Endothelial cell of umbilical vein (primary cell): ENCODE measurements around the gene TMEM108. TPM values are rescaled to one million over a fixed set of nuclear protein-coding genes. Genes with fewer than 3 reads are reported as not detected.

Source experiments
- BruUV-seq: library from RNA; stranded (reverse); fragments of 400-500 nt; replicated peaks from 2 replicates; lab custom pipeline; 2021; lab: Mats Ljungman, UMichigan
- CTCF ChIA-PET: fragments of 300-600, 350-600 bp; sonication (Branson Sonifier 250); formaldehyde crosslinking; loops from one replicate; lab custom pipeline; 2021; ENCODE audit warnings: antibody characterized with exemption, inconsistent platforms; lab: Charles Lee
- POLR2A ChIA-PET: fragments of 300-600, 350-600 bp; sonication (Branson Sonifier 250); formaldehyde crosslinking; loops from one replicate; lab custom pipeline; 2021; ENCODE audit warnings: antibody characterized with exemption, inconsistent platforms; lab: Charles Lee
- DNase-seq: peaks from one replicate; pipeline ENCODE4 v3.0.0-alpha.2; 2011; ENCODE audit warnings: low read depth, low spot score
- FAIRE-seq: peaks from 2 replicates; lab custom pipeline; 2011; peaks lifted over from hg19 to GRCh38; lab: Jason Lieb, UNC
- H2AFZ ChIP-seq: 2 replicates; pipeline ENCODE4 v1.6.0; 2012; ENCODE audit warnings: low read depth, low read length, control low read depth, inconsistent platforms
- H3K27ac ChIP-seq: 2 replicates; pipeline ENCODE4 v1.5.1; 2011; ENCODE audit warnings: low read depth, mild to moderate bottlenecking, control low read depth, low read length, moderate library complexity; ENCODE audit not compliant: insufficient read depth
- H3K27me3 ChIP-seq, 2 experiments: 2 replicates each; pipeline versions ENCODE4 v1.6.0 to v1.6.1; 2011; ENCODE audit warnings: low read length in 2 of 2, mixed read lengths in 1 of 2; ENCODE audit not compliant: control insufficient read depth in 2 of 2, insufficient read depth in 2 of 2
- H3K36me3 ChIP-seq, 2 experiments: 2 replicates in 1 of 2; 3 replicates in 1 of 2; pipeline ENCODE4 v1.5.1; 2011; ENCODE audit warnings: low read length in 2 of 2, mild to moderate bottlenecking in 1 of 2, moderate library complexity in 1 of 2; ENCODE audit not compliant: control insufficient read depth in 2 of 2, insufficient read depth in 2 of 2; ENCODE audit errors: extremely low read depth in 1 of 2
- H3K4me1 ChIP-seq: 3 replicates; pipeline ENCODE4 v1.5.1; 2011; ENCODE audit warnings: mild to moderate bottlenecking, low read length; ENCODE audit not compliant: control insufficient read depth, insufficient read depth; ENCODE audit errors: extremely low read depth
- H3K4me2 ChIP-seq: 2 replicates; pipeline ENCODE4 v1.6.1; 2011; ENCODE audit warnings: low read length, control low read depth, mixed read lengths; ENCODE audit not compliant: insufficient read depth
- H3K4me3 ChIP-seq, 3 experiments: fragments of 200-600 bp in 1 of 3; sonication (generic), shearing (Covaris generic) in 1 of 3; replicated peaks in 1 of 3; 2 replicates each; pipeline ENCODE4 v1.5.1; 2011 to 2016; ENCODE audit warnings: control low read depth in 3 of 3, low read length in 3 of 3, mild to moderate bottlenecking in 2 of 3, inconsistent platforms in 1 of 3, low read depth in 1 of 3, moderate library complexity in 1 of 3; ENCODE audit not compliant: insufficient read depth in 1 of 3
- H3K79me2 ChIP-seq: 2 replicates; pipeline ENCODE4 v1.6.0; 2012; ENCODE audit warnings: low read length, inconsistent platforms; ENCODE audit not compliant: control insufficient read depth, insufficient read depth
- H3K9ac ChIP-seq: replicated peaks from 2 replicates; pipeline ENCODE3; 2011; ENCODE audit warnings: low read length, control low read depth; ENCODE audit not compliant: insufficient read depth; ENCODE audit errors: extremely low read depth
- H3K9me1 ChIP-seq: replicated peaks from 3 replicates; pipeline ENCODE4 v1.6.0; 2011; ENCODE audit warnings: mild to moderate bottlenecking, low read length; ENCODE audit not compliant: control insufficient read depth, insufficient read depth; ENCODE audit errors: extremely low read depth
- H3K9me3 ChIP-seq: replicated peaks from 2 replicates; pipeline ENCODE4 v1.5.1; 2012; ENCODE audit warnings: low read length, inconsistent platforms; ENCODE audit not compliant: control insufficient read depth, insufficient read depth
- H4K20me1 ChIP-seq: replicated peaks from 2 replicates; pipeline ENCODE3; 2011; ENCODE audit warnings: mild to moderate bottlenecking, low read length; ENCODE audit not compliant: control insufficient read depth, insufficient read depth; ENCODE audit errors: extremely low read depth
- EZH2 ChIP-seq: IDR thresholded peaks from 2 replicates; pipeline ENCODE4 v1.6.1; 2012; ENCODE audit warnings: borderline replicate concordance, low read depth, mild to moderate bottlenecking, moderate library complexity, low read length, inconsistent platforms; ENCODE audit not compliant: severe bottlenecking
- FOS ChIP-seq: IDR thresholded peaks from 2 replicates; pipeline ENCODE4 v1.6.1; 2011; ENCODE audit warnings: mild to moderate bottlenecking, low read length, moderate library complexity, borderline replicate concordance; ENCODE audit not compliant: insufficient read depth
- GATA2 ChIP-seq: IDR thresholded peaks from 2 replicates; pipeline ENCODE4 v1.7.0; 2011; ENCODE audit warnings: low read depth, mild to moderate bottlenecking, moderate library complexity, mixed read lengths, low read length; ENCODE audit not compliant: insufficient read length, insufficient read depth
- JUN ChIP-seq: IDR thresholded peaks from 2 replicates; pipeline ENCODE4 v1.6.1; 2011; ENCODE audit warnings: borderline replicate concordance, low read depth; ENCODE audit not compliant: insufficient read length, insufficient read depth
- MAX ChIP-seq: IDR thresholded peaks from 2 replicates; pipeline ENCODE4 v1.6.1; 2011; ENCODE audit not compliant: insufficient read depth, insufficient read length
- MYC ChIP-seq: IDR thresholded peaks from one replicate; pipeline ENCODE4 v1.6.1; 2011; ENCODE audit warnings: mild to moderate bottlenecking, low read depth, low read length
- POLR2A ChIP-seq: IDR thresholded peaks from 2 replicates; pipeline ENCODE4 v1.6.1; 2012; ENCODE audit warnings: low read depth, mild to moderate bottlenecking, control low read depth, low read length
- POLR2AphosphoS5 ChIP-seq: IDR thresholded peaks from 2 replicates; pipeline ENCODE4 v1.6.1; 2012; ENCODE audit warnings: low read depth, mild to moderate bottlenecking, control low read depth, low read length, moderate library complexity; ENCODE audit not compliant: insufficient read depth
- dilution Hi-C: fragments of 300-500 bp; cut with MboI; formaldehyde crosslinking; loops from one replicate; pipeline ENCODE4 v1.15.0; 2019; ENCODE audit warnings: low sequenced_read_pairs; ENCODE audit not compliant: extremely low pct_ligation_motif_present
- intact Hi-C: fragments of 100-400 bp; cut with micrococcal nuclease; formaldehyde crosslinking; loops from one replicate; pipeline ENCODE4 v1.10.0; 2022
- polyA plus RNA-seq, 4 experiments: library from polyadenylated mRNA; depleted of rRNA in 3 of 4; stranded (reverse) in 3 of 4; unstranded in 1 of 4; fragments of >200 nt; gene quantifications; 2 replicates each; pipeline versions ENCODE4 v1.2.1 to v1.2.3, GENCODE V29; 2011 to 2012; ENCODE audit warnings: missing spikeins in 1 of 4
- total RNA-seq: library from RNA; stranded (reverse); gene quantifications from 2 replicates; pipeline ENCODE4 v1.2.3, GENCODE V29; 2021
- TF ChIP-seq, protein P1 (sequence below), 2 donors: IDR thresholded peaks; 1 replicate in 1 of 2; 2 replicates in 1 of 2; pipeline ENCODE4 v1.5.1; 2011; ENCODE audit warnings: low read length in 2 of 2, mild to moderate bottlenecking in 2 of 2, moderate library complexity in 2 of 2, control low read depth in 1 of 2, inconsistent platforms in 1 of 2, low read depth in 1 of 2; ENCODE audit not compliant: insufficient read depth in 1 of 2; ENCODE audit errors: extremely low read depth in 1 of 2

TMEM108 gene
- total and polyA plus RNA-seq, 2 donors (not counting 3 experiments of a cell fraction or from before 2014, with no cell fraction given), result 0.40 to 1.1 TPM

- no peak overlapping the region for H3K27ac ChIP-seq
- no peak for DNase-seq
- intact Hi-C loops, result no loop called here
- TF ChIP-seq, protein P1, sequence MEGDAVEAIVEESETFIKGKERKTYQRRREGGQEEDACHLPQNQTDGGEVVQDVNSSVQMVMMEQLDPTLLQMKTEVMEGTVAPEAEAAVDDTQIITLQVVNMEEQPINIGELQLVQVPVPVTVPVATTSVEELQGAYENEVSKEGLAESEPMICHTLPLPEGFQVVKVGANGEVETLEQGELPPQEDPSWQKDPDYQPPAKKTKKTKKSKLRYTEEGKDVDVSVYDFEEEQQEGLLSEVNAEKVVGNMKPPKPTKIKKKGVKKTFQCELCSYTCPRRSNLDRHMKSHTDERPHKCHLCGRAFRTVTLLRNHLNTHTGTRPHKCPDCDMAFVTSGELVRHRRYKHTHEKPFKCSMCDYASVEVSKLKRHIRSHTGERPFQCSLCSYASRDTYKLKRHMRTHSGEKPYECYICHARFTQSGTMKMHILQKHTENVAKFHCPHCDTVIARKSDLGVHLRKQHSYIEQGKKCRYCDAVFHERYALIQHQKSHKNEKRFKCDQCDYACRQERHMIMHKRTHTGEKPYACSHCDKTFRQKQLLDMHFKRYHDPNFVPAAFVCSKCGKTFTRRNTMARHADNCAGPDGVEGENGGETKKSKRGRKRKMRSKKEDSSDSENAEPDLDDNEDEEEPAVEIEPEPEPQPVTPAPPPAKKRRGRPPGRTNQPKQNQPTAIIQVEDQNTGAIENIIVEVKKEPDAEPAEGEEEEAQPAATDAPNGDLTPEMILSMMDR (IDR thresholded peaks at IDR 0.05; ENCODE audit: extremely low read depth in 1 of 2, insufficient read depth in 1 of 2, low read depth in 1 of 2, low read length in 2 of 2), result no peak
- TF ChIP-seq POLR2A (no peak), FOS (no peak), MYC (no peak), GATA2 (no peak), EZH2 (no peak), POLR2AphosphoS5 (no peak), JUN (no peak), MAX (no peak)
- H3K4me1 ChIP-seq, result no peaks in the 10 kb centered on the region
- H3K9me3 ChIP-seq, result no peaks in the 10 kb centered on the region
- no peaks in the 10 kb centered on the region for H3K27me3 ChIP-seq
- POLR2A ChIA-PET, result no interaction called here
- no peaks in the 10 kb centered on the region for H4K20me1 ChIP-seq
- H3K36me3 ChIP-seq, result no peaks in the 10 kb centered on the region
- H3K9ac ChIP-seq, result no peak overlapping the region
- H3K9me1 ChIP-seq, result no peaks in the 10 kb centered on the region
- H3K79me2 ChIP-seq, result no peaks in the 10 kb centered on the region
- CTCF ChIA-PET, result interaction anchor here (0.7 to 1.8 kb wide), 6 partner anchors 11 to 675 kb away, joined by 3 to 6 read pairs (median 4); no protein-coding TSS in a partner anchor
- H3K4me3 ChIP-seq, result no peak overlapping the region
- no peak for FAIRE-seq
- no peak overlapping the region for H3K4me2 ChIP-seq
- no peak overlapping the region for H2AFZ ChIP-seq
- dilution Hi-C loops, result no loop called here
- no TSS peak for BruUV-seq
Measured at GRCh38 chr3:133401374-133402135, 363.4 kb downstream of the TMEM108 start.
